Measurements from ENCODE around the gene INTS7. TPM values are rescaled to one million over a fixed set of nuclear protein-coding genes. Genes with fewer than 3 reads are reported as not detected.
A peak's percentile ranks its signal among the peaks of the same experiment; 100 is the strongest.
"Not testable (repeated sequence)": the region's sequence is repeated elsewhere in the genome, so short reads cannot be mapped to it uniquely, and the experiment has no call there.

The INTS7 gene
- polyA plus RNA-seq, 4 donors: 6.0 to 15.7 (median 7.3) TPM

DNA sequence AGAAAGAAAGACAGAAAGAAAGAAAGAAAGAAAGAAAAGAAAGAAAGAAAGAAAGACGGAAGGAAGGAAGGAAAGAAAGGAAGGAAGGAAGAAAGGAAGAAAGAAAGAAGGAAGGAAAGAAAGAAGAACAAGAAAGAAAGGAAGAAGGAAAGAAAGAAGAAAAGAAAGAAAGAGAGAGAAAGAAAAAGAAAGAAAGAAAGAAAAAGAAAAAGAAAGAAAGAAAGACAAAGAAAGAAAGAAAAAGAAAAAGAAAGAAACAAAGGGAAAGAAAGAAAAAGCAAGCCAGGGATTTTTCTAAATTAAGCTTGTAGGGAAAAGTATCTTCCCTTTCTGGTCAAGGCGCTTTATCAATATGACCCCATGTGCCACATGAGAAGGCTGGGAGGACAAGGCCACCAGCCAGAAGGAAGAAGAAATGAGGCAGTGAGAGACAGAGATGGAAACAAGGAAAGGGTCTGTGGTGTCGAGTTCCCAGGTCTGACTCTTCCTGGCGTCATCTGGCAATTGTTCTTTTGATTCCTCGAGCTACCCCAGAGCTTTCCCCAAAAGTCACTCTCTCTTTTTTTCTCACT, 116.4 kb downstream of the INTS7 start:
- 86 to 93% (median 91%) methylated on average over 5 of the region's 5 CpGs for WGBS, 3 donors
- H3K4me3 ChIP-seq (ENCODE audit: low read depth in 1 of 3, low read length in 3 of 3): no peak overlapping the region
- H3K4me1 ChIP-seq (ENCODE audit: control insufficient read depth in 3 of 3, insufficient read depth in 2 of 3, low read depth in 1 of 3, low read length in 2 of 3): peaks cover 3 to 72% (median 7%) of the 10 kb centered on the region in 3 donors
- H3K27me3 ChIP-seq (ENCODE audit: control insufficient read depth in 3 of 3, insufficient read depth in 3 of 3, low read length in 3 of 3): no peaks in the 10 kb centered on the region
- FAIRE-seq (no peak), DNase-seq (no peak)
- H3K36me3 ChIP-seq (ENCODE audit: control insufficient read depth in 3 of 3, insufficient read depth in 2 of 3, low read depth in 1 of 3, low read length in 3 of 3): no peaks in the 10 kb centered on the region
- H3K9me3 ChIP-seq (ENCODE audit: control insufficient read depth in 2 of 2, insufficient read depth in 1 of 2, low read depth in 1 of 2, low read length in 1 of 2): no peaks in the 10 kb centered on the region
- H3K27ac ChIP-seq (ENCODE audit: low read depth in 1 of 3, low read length in 2 of 3): peak overlapping the region in 1 of 3 donors; percentile 82

- not testable (repeated sequence) for DNase-seq; FAIRE-seq; H3K36me3 ChIP-seq (ENCODE audit: control insufficient read depth in 3 of 3, insufficient read depth in 2 of 3, low read depth in 1 of 3, low read length in 3 of 3); H3K4me3 ChIP-seq (ENCODE audit: low read depth in 1 of 3, low read length in 3 of 3); H3K27me3 ChIP-seq (ENCODE audit: control insufficient read depth in 3 of 3, insufficient read depth in 3 of 3, low read length in 3 of 3); H3K9me3 ChIP-seq (ENCODE audit: control insufficient read depth in 2 of 2, insufficient read depth in 1 of 2, low read depth in 1 of 2, low read length in 1 of 2)
- WGBS, 3 donors: 88 to 97% (median 88%) methylated on average over 3 of the region's 3 CpGs
- H3K4me1 ChIP-seq (ENCODE audit: control insufficient read depth in 3 of 3, insufficient read depth in 2 of 3, low read depth in 1 of 3, low read length in 2 of 3): peaks cover 5 to 72% (median 7%) of the 10 kb centered on the region in 3 donors
- peak overlapping the region in 1 of 3 donors; percentile 83 for H3K27ac ChIP-seq (ENCODE audit: low read depth in 1 of 3, low read length in 2 of 3)
Measured at GRCh38 chr1:211916458-211916857, 118.9 kb downstream of the INTS7 start.

DNA sequence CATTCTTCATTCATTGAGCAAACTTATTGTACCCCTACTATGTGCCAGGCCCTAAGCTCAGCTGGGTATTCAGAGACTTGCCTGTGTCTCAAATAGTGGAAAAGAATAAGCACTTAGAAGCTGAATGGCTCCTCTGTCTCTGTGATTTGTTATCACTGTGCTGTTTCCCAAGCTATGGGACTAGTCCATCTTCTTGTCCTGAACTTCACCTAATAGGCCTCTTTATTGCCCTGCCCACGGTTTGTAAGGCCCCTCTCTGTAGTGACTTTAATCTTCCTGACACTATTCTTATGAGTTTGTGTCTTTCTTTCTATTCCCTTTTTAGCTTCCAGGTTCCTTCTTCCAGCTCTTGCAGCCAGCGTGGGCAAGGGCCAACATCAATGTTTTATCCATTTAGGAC, 119.4 kb downstream of the INTS7 start:
- FAIRE-seq: no peak
- Histone ChIP-seq H3K4me1 (ENCODE audit: control insufficient read depth in 3 of 3, insufficient read depth in 2 of 3, low read depth in 1 of 3, low read length in 2 of 3) (peaks cover 5 to 71% (median 7%) of the 10 kb centered on the region in 3 donors), H3K9me3 (ENCODE audit: control insufficient read depth in 2 of 2, insufficient read depth in 1 of 2, low read depth in 1 of 2, low read length in 1 of 2) (peaks cover 0 to 3% of the 10 kb centered on the region in 2 donors), H3K36me3 (ENCODE audit: control insufficient read depth in 3 of 3, insufficient read depth in 2 of 3, low read depth in 1 of 3, low read length in 3 of 3) (no peaks in the 10 kb centered on the region), H3K27me3 (ENCODE audit: control insufficient read depth in 3 of 3, insufficient read depth in 3 of 3, low read length in 3 of 3) (no peaks in the 10 kb centered on the region), H3K4me3 (ENCODE audit: low read depth in 1 of 3, low read length in 3 of 3) (no peak overlapping the region), H3K27ac (ENCODE audit: low read depth in 1 of 3, low read length in 2 of 3) (peak overlapping the region in 1 of 3 donors; percentile 83)
- WGBS, 3 donors: 54 to 66% (median 62%) methylated on average over 2 of the region's 2 CpGs
- peak in 1 of 2 donors; percentile 56 for DNase-seq

DNA sequence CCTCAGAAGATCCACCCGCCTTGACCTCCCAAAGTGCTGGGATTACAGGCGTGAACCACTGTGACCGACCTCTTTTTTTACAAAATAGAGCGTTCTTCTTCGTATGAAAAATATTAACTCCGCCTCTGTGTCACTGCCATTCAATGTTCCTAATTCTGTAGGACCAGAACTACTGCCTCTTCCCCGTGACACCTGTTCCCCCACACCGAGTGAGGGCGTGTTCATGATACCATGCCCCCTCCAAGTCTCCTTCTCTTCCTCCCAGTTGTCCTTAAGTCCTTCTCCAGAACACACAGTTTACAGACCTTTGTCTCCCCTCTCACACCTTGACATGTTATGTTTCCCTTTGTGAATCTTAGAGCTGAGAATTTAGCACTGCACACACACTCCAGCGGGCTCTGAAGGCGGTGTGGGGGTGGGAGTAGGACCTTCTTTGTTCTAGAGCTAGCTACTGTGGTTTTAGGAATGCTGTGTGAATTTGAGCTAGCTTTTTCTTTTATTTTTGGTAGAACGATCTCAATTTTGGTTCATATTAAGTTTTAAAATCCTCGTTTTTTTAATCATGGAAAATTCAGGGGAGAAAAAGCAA, 122.4 kb downstream of the INTS7 start:
- Histone ChIP-seq H3K27me3 (ENCODE audit: control insufficient read depth in 3 of 3, insufficient read depth in 3 of 3, low read length in 3 of 3) (no peaks in the 10 kb centered on the region), H3K27ac (ENCODE audit: low read depth in 1 of 3, low read length in 2 of 3) (peak overlapping the region in 2 of 3 donors; percentile 37 to 77), H3K4me3 (ENCODE audit: low read depth in 1 of 3, low read length in 3 of 3) (no peak overlapping the region), H3K36me3 (ENCODE audit: control insufficient read depth in 3 of 3, insufficient read depth in 2 of 3, low read depth in 1 of 3, low read length in 3 of 3) (no peaks in the 10 kb centered on the region), H3K9me3 (ENCODE audit: control insufficient read depth in 2 of 2, insufficient read depth in 1 of 2, low read depth in 1 of 2, low read length in 1 of 2) (peaks cover 0 to 3% of the 10 kb centered on the region in 2 donors), H3K4me1 (ENCODE audit: control insufficient read depth in 3 of 3, insufficient read depth in 2 of 3, low read depth in 1 of 3, low read length in 2 of 3) (peaks cover 4 to 72% (median 12%) of the 10 kb centered on the region in 3 donors)
- WGBS, 3 donors: 86 to 92% (median 89%) methylated on average over 13 of the region's 13 CpGs
- FAIRE-seq (no peak), DNase-seq (no peak)

GRCh38 chr1:211912038-211912437, 123.3 kb downstream of the INTS7 start:
- Histone ChIP-seq H3K4me3 (ENCODE audit: low read depth in 1 of 3, low read length in 3 of 3) (no peak overlapping the region), H3K36me3 (ENCODE audit: control insufficient read depth in 3 of 3, insufficient read depth in 2 of 3, low read depth in 1 of 3, low read length in 3 of 3) (no peaks in the 10 kb centered on the region), H3K9me3 (ENCODE audit: control insufficient read depth in 2 of 2, insufficient read depth in 1 of 2, low read depth in 1 of 2, low read length in 1 of 2) (peaks cover 0 to 3% of the 10 kb centered on the region in 2 donors), H3K4me1 (ENCODE audit: control insufficient read depth in 3 of 3, insufficient read depth in 2 of 3, low read depth in 1 of 3, low read length in 2 of 3) (peaks cover 0 to 68% (median 12%) of the 10 kb centered on the region in 3 donors), H3K27me3 (ENCODE audit: control insufficient read depth in 3 of 3, insufficient read depth in 3 of 3, low read length in 3 of 3) (no peaks in the 10 kb centered on the region), H3K27ac (ENCODE audit: low read depth in 1 of 3, low read length in 2 of 3) (peak overlapping the region; percentile 8 to 93 (median 88))
- WGBS, 3 donors: 7 to 35% (median 30%) methylated on average over 1 of the region's 1 CpG
- DNase-seq: peak; percentile 86 to 94
- FAIRE-seq: no peak

DNA sequence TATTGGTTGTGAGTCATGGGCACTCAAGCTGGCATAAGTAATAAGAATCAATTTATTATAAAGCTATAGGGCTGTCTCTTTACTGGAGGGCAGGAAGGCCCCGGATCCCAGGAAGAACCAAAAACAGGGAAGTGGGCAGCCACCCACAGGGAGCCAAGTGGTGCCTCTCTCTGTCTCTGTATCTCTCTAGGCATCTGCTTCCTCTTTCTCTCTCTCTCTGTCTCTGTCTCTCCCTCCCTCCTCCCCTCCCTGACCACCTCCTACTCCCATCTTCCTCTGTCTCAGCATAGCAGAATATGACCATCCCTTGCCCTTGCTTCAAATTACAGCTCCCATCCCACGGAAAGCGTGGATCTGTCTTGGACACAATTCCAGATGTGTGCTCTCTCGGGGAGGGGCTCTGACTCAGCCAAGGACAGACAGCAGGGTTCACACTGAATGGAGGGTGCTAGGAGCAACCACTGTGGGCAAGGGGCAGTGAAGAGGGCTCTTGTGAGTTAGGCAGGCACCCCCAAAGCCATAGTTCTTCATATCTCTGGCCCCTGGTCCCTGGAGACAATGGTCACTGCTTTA, 124.4 kb downstream of the INTS7 start:
- Histone ChIP-seq H3K36me3 (ENCODE audit: control insufficient read depth in 3 of 3, insufficient read depth in 2 of 3, low read depth in 1 of 3, low read length in 3 of 3) (no peaks in the 10 kb centered on the region), H3K4me1 (ENCODE audit: control insufficient read depth in 3 of 3, insufficient read depth in 2 of 3, low read depth in 1 of 3, low read length in 2 of 3) (peaks cover 0 to 58% (median 12%) of the 10 kb centered on the region in 3 donors), H3K4me3 (ENCODE audit: low read depth in 1 of 3, low read length in 3 of 3) (no peak overlapping the region), H3K27me3 (ENCODE audit: control insufficient read depth in 3 of 3, insufficient read depth in 3 of 3, low read length in 3 of 3) (no peaks in the 10 kb centered on the region), H3K9me3 (ENCODE audit: control insufficient read depth in 2 of 2, insufficient read depth in 1 of 2, low read depth in 1 of 2, low read length in 1 of 2) (peaks cover 0 to 3% of the 10 kb centered on the region in 2 donors), H3K27ac (ENCODE audit: low read depth in 1 of 3, low read length in 2 of 3) (peak overlapping the region in 2 of 3 donors; percentile 88 to 93)
- DNase-seq (peak in 1 of 2 donors; percentile 58), FAIRE-seq (no peak)
- WGBS, 3 donors: 39 to 51% (median 39%) methylated on average over 4 of the region's 4 CpGs

GRCh38 chr1:211910113-211910884, 125.1 kb downstream of the INTS7 start:
- no peak overlapping the region for H3K4me3 ChIP-seq (ENCODE audit: low read depth in 1 of 3, low read length in 3 of 3)
- H3K36me3 ChIP-seq (ENCODE audit: control insufficient read depth in 3 of 3, insufficient read depth in 2 of 3, low read depth in 1 of 3, low read length in 3 of 3): no peaks in the 10 kb centered on the region
- no peaks in the 10 kb centered on the region for H3K27me3 ChIP-seq (ENCODE audit: control insufficient read depth in 3 of 3, insufficient read depth in 3 of 3, low read length in 3 of 3)
- 31 to 73% (median 56%) methylated on average over 7 of the region's 7 CpGs for WGBS, 3 donors
- FAIRE-seq (no peak), DNase-seq (peak; percentile 90 to 94)
- H3K4me1 ChIP-seq (ENCODE audit: control insufficient read depth in 3 of 3, insufficient read depth in 2 of 3, low read depth in 1 of 3, low read length in 2 of 3): peaks cover 0 to 51% (median 12%) of the 10 kb centered on the region in 3 donors
- peak overlapping the region; percentile 33 to 93 (median 88) for H3K27ac ChIP-seq (ENCODE audit: low read depth in 1 of 3, low read length in 2 of 3)
- peaks cover 0 to 3% of the 10 kb centered on the region in 2 donors for H3K9me3 ChIP-seq (ENCODE audit: control insufficient read depth in 2 of 2, insufficient read depth in 1 of 2, low read depth in 1 of 2, low read length in 1 of 2)

- WGBS, 3 donors: 66 to 76% (median 69%) methylated on average over 9 of the region's 9 CpGs
- peaks cover 0 to 51% (median 12%) of the 10 kb centered on the region in 3 donors for H3K4me1 ChIP-seq (ENCODE audit: control insufficient read depth in 3 of 3, insufficient read depth in 2 of 3, low read depth in 1 of 3, low read length in 2 of 3)
- H3K4me3 ChIP-seq (ENCODE audit: low read depth in 1 of 3, low read length in 3 of 3): no peak overlapping the region
- H3K27me3 ChIP-seq (ENCODE audit: control insufficient read depth in 3 of 3, insufficient read depth in 3 of 3, low read length in 3 of 3): no peaks in the 10 kb centered on the region
- no peaks in the 10 kb centered on the region for H3K36me3 ChIP-seq (ENCODE audit: control insufficient read depth in 3 of 3, insufficient read depth in 2 of 3, low read depth in 1 of 3, low read length in 3 of 3)
- peak overlapping the region in 2 of 3 donors; percentile 84 for H3K27ac ChIP-seq (ENCODE audit: low read depth in 1 of 3, low read length in 2 of 3)
- FAIRE-seq (no peak), DNase-seq (peak in 1 of 2 donors; percentile 56)
- peaks cover 0 to 3% of the 10 kb centered on the region in 2 donors for H3K9me3 ChIP-seq (ENCODE audit: control insufficient read depth in 2 of 2, insufficient read depth in 1 of 2, low read depth in 1 of 2, low read length in 1 of 2)
Measured at GRCh38 chr1:211909395-211909794, 126.0 kb downstream of the INTS7 start.
